Measurements from ENCODE around the gene RSL1D1.
A peak's percentile ranks its signal among the peaks of the same experiment; 100 is the strongest.

Gene RSL1D1

DNA sequence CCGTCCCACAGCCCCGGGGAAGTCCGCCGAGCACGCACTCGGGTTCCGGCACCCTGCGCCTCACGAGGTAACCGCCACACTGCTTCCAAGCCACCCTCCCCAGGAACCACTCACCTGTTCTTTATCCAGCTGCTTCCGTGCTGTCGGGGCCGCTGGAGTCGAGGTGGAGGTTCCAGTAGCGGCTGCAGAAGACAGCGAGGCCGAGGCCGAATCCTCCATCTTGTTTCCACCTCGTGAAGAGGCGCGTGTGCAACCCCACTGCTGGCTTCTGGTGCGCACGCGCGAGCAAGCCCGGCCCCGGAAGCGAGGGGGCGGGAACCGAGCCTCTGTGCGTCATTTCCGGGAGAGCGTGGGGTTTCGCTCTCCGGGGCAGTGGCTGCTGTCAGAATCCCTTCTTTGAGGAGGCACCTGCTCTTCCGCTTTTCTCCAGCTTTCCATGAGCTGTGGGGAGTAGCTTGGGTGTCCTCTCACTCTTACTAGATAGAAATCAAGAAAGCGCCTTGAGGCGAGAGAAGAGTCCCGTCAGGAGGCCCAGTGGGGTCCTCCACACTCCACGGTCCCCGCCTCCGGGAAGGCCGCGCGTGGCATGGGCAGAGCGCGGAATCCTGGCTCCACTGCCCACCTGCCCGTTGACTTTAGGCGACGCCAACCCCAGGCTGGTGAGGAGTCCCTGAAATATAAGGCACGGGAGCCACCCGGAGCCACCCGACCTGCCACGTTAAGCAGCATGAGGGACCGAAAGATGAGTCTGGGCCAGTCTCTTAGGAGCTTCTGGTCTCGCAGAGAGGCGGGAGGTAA, at the start of gene RSL1D1:
RSL1D1 (minus strand) TSS at position 249 of the 798 bp plus-strand sequence; CDS start at position 219, 30 bp downstream.
- DNase-seq: peak; percentile 91

GRCh38 chr16:11901091-11901490, 49.7 kb upstream of the RSL1D1 start:
- no peak for DNase-seq

GRCh38 chr16:11896486-11897176, 45.3 kb upstream of the RSL1D1 start:
- peak; percentile 54 for DNase-seq

- DNase-seq: no peak
Observed at GRCh38 chr16:11893571-11893970, 42.2 kb upstream of the RSL1D1 start.

DNA sequence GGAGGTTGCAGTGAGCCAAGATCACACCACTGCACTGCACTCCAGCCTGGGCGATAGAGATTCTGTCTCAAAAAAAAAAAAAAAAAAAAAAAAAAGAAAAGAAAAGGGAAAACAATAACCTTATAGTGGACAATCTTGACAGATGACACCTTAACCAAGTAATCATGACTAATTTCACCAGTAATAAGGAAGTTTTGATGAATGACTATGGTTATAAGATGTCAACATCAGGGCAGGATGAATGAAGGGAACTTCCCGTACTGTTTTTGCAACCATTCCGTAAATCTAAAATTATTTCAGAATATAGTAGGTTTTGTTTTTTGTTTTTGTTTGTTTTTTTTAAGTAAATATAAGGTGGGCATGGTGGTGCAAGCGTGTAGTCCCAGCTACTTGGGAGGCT, 41.4 kb upstream of the RSL1D1 start:
- DNase-seq: no peak

GRCh38 chr16:11890231-11890965, 39.1 kb upstream of the RSL1D1 start:
- no peak for DNase-seq

DNA sequence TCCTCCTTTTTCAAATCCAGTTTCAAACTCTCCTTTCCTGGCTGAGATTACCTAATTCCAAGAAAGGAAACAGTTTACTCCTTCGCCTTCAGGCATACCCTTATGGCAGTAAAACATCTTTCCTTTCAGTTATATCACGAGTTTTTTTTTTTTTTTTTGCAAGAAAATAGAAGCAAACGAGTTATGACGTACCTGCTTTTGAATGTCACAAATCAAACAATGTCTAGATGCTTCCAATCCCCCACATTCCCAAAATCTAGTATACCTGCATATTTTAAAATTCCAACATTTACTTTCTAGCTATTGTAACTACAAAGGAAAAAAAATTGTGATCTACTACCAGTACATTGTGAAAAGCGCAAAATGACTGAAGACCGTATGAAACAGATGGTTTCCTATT, 35.5 kb upstream of the RSL1D1 start:
- no peak for DNase-seq

DNA sequence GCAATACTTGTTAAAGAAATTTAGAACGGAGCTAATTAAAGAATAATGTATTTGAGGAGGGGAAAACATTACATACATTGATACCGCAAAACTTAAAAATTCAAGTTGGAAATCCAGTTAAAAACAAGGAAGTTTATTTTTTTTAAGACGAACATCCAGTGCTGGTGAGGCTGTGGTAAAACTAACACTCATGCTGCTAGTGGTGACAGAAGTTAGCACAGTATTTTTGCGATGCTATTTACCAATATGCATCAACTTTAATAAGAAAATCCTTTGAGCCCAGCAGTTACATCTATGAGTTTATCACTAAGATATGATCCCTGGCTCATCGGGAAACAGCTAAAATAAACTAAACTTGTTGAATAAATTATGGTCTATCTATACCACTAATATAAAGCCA, 32.7 kb upstream of the RSL1D1 start:
- DNase-seq: no peak

DNA sequence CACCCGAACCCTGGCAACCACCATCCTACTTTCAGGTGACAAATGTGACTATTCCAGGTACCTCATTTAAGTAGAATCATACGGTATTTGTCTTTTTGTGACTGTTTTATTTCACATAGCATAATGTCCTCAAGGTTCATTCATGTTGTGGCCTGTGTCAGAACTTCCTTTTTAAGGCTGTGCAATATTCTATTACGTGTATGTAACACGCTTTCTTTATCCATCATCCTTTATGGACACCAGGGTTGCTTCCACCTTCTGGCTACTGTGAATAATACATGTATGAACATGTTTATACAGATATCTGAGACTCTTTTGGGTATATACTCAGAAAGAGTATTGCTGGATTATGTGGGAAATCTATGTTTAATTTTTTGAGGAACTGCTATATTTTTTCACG, 28.7 kb upstream of the RSL1D1 start:
- DNase-seq: no peak

DNA sequence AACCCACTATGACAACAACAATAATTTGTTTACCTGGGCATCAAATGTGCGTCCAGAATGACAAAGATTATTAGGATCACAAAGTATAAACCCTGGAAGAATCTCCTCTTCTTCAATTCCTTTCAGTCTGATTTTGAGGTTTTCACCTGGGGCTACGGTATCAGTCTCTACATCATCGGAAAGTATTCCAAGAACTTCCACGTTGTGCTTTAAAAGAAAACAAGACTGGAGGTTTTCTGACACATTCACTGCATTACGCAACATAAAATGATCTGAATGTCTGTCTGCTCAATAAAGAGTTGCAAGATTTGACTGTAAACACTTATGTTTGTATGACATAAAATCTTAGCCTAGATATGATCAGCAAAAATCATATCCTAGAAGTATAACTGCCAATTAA, 26.0 kb upstream of the RSL1D1 start:
- DNase-seq: peak; percentile 16

DNA sequence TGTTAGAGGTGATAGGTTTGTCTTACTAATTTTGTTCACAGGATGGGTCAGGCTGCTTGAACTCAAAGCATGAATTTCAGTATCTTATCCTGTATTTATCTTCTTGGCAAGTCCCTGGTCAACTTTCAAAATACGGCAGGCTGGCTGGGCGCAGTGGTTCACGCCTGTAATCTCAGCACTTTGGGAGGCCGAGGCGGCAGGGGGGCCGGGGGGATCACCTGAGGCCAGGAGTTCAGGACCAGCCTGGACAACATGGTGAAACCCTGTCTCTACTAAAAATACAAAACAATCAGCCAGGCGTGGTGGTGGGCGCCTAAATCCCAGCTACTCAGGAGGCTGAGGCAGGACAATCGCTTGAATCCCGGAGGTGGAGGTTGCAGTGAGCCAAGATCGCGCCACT, 25.0 kb upstream of the RSL1D1 start:
- DNase-seq: no peak

GRCh38 chr16:11875721-11876120, 24.4 kb upstream of the RSL1D1 start:
- DNase-seq: no peak

GRCh38 chr16:11871193-11871592, 19.9 kb upstream of the RSL1D1 start:
- DNase-seq: peak; percentile 29

DNA sequence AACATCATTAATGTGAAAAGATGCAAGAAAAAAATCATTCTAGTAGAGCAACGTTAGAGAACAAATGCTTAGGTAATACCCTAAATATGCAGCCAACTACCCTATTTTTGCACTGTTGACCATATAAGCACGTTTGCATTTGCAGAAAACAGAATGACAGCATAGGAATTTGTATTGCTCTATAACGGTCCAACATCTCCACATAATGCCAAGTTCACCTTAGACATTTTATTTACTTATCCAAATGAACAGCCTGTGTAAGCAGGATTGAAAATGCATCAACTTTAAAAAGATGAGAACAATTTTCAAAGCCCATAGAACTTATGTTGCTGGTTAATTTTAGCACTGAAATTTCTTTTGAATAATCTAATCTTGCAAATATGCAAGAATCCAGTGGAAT, 19.1 kb upstream of the RSL1D1 start:
- DNase-seq: peak; percentile 36

DNA sequence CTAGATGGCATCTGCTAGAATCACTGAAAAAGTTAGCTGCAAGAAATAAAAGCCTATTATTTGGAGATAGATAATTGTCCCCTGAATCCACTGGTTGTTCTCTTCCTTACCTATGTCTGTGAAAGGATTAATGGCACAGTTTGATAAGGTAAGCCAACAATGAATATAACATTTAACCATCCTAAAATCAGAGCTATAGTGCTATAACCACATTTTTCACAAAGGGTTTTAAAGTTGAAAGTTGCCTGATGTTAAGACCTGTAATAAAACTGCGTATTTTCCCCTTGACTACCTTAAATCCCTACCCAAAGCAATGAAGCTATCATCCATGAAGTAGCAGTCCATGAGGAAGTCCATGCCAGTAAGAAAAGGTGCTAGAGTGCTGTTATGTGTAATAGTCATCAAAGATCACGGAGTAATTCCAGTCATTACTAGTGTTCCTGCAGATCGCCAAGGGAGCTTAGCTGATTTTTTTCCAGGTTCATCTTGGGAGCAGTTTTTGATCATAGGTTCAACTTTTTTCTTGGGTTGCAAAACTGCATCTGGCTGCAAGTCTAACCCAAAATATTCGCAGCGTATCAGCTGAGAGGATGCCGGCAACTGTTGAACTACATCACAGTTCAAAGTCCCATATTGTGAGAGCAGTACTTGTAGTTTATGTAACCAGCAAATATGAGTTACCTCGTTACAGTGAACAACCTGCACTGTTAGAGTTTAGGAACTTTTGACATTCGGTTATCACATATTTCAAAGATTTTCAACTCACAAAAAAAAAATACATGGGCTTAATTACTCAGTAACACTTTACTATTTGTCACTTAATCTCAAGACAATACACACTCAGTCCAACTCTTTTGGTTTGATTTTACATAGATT, 18.2 kb upstream of the RSL1D1 start:
- no peak for DNase-seq

DNA sequence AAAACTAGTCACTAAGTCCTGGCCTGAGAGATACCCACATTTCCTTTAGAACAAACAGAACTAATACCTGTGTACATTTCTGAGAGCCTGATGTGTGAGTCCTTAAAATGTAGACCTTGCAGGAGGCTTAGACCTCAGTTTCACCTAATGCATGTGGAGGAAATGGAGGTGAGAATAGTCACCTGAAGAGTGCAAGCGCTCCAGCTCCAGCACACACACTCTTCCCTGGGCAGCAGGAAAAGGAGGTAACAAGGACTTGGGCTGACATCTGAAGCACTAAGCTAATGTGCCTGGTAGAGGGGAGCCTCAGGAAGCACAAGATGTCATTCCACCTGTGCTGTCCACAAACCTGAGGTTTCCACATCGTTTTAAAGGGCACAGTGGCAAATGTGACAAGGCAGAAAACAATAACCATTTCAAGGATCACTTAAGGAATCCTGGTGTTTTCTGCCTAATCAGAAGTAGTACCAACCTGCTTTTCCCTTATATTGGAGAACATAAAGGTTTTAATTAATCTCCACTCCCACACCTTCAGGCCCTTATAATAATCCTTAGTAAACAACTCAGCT, 17.2 kb upstream of the RSL1D1 start:
- DNase-seq: no peak

DNA sequence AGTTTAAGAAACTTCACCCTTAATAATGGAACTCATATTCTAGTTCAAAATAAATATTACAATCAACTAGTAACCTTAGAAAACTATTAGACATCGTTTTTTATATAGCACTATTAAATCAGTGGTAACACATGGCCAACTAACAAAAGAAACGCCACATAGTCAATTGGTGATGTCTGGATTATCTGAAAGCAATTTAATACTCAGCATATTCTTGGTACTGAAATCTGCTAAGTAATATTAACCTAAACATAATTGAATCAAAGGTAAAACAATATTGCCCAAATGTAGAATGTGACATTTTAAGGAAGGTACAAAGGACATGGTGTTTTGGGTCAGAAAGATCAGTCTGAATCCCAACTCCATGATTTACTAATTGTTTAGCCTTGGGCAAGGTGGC, 11.1 kb upstream of the RSL1D1 start:
- no peak for DNase-seq

GRCh38 chr16:11857161-11857560, 5.8 kb upstream of the RSL1D1 start:
- peak; percentile 33 for DNase-seq

DNA sequence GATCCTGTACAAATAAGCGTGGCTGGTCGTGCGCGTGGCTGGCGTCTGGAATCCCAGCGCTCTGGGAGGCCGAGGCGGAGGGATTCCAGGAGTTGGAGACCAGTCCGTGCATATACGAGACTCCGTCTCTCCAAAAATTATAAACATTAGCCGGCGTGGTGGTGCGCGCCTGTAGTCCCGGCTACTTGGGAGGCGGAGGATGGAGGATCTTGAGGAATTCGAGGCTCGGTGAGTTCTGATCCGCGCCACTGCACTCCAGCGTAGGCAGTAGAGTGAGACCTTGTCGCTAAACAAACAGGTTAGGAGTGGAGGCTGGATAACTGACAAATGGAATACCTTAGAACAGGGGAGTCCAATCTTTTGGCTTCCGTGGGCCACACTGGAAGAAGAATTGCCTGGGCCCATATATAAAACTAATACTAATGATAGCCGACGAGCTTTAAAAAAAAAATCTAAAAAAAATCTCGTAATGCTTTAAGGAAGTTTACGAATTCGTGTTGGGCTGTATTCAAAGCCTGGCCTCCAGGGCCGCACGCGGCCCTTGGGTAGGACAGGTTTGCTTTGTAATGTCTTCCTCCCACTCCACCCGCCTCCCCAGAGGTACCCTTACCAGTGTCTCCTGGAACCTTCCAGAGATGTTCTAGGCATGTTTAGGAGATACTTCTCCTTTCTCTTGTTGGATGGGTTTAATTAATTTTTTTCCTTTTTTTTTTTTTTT, 909 bp upstream of the RSL1D1 start:
- peak; percentile 19 for DNase-seq

- DNase-seq: peak; percentile 24
Observed at GRCh38 chr16:11848842-11849241, 2.5 kb downstream of the RSL1D1 start.

- no peak for DNase-seq
Observed at GRCh38 chr16:11844499-11844898, 6.8 kb downstream of the RSL1D1 start.

- no peak for DNase-seq
Observed at GRCh38 chr16:11843861-11844260, 7.5 kb downstream of the RSL1D1 start.
